ENCODE data around the gene OXGR1. TPM values are rescaled to one million over a fixed set of nuclear protein-coding genes. Genes with fewer than 3 reads are reported as not detected.

The OXGR1 gene
- total RNA-seq, 6 experiments from 2014 or later, result not detected

- intact Hi-C loops (cut with DNase I), result no loop called here
- WGBS (ENCODE audit: insufficient coverage, low coverage, low lambda C conversion rate, missing lambda C conversion rate), result 50% methylated on average over 2 of the region's 2 CpGs
Measured at GRCh38 chr13:97003071-97003470, 8.8 kb upstream of the OXGR1 start.

GRCh38 chr13:97002581-97002980 lies 8.3 kb upstream of the OXGR1 start:
- Histone ChIP-seq H3K4me3 (no peak overlapping the region), H3K9me3 (no peaks in the 10 kb centered on the region), H3K27ac (no peak overlapping the region), H3K27me3 (no peaks in the 10 kb centered on the region), H3K36me3 (no peaks in the 10 kb centered on the region), H3K4me1 (no peaks in the 10 kb centered on the region)
- TF ChIP-seq CTCF (IDR thresholded peaks at IDR 0.05), result no peak
- intact Hi-C loops (cut with DNase I), result no loop called here
- no peak for ATAC-seq
- DNase-seq, result no peak
- 25% methylated on average over 2 of the region's 2 CpGs for WGBS (ENCODE audit: insufficient coverage, low coverage, low lambda C conversion rate, missing lambda C conversion rate)

More at GRCh38 chr13:97003071-97003470, 8.8 kb upstream of the OXGR1 start:
- Histone ChIP-seq H3K9me3 (no peaks in the 10 kb centered on the region), H3K4me1 (no peaks in the 10 kb centered on the region), H3K27ac (no peak overlapping the region), H3K4me3 (no peak overlapping the region), H3K36me3 (no peaks in the 10 kb centered on the region), H3K27me3 (no peaks in the 10 kb centered on the region)
- DNase-seq (no peak), ATAC-seq (no peak)
- TF ChIP-seq POLR2A (IDR thresholded peaks at IDR 0.05) (no peak), CTCF (IDR thresholded peaks at IDR 0.05) (no peak)

GRCh38 chr13:97001636-97002035 lies 7.4 kb upstream of the OXGR1 start:
- Histone ChIP-seq H3K9me3 (no peaks in the 10 kb centered on the region), H3K27me3 (no peaks in the 10 kb centered on the region), H3K27ac (no peak overlapping the region), H3K36me3 (no peaks in the 10 kb centered on the region), H3K4me1 (no peaks in the 10 kb centered on the region), H3K4me3 (no peak overlapping the region)
- ATAC-seq, result no peak
- intact Hi-C loops (cut with DNase I), result no loop called here
- DNase-seq, result no peak
- 38% methylated on average over 6 of the region's 6 CpGs for WGBS (ENCODE audit: insufficient coverage, low coverage, low lambda C conversion rate, missing lambda C conversion rate)
- TF ChIP-seq CTCF (IDR thresholded peaks at IDR 0.05) (no peak), POLR2A (IDR thresholded peaks at IDR 0.05) (no peak)

GRCh38 chr13:97000295-97000925 lies 6.1 kb upstream of the OXGR1 start:
- ATAC-seq (no peak), DNase-seq (no peak)
- Histone ChIP-seq H3K4me1 (no peaks in the 10 kb centered on the region), H3K4me3 (no peak overlapping the region), H3K36me3 (no peaks in the 10 kb centered on the region), H3K9me3 (no peaks in the 10 kb centered on the region), H3K27me3 (peaks cover 0 to 4% of the 10 kb centered on the region in 2 donors), H3K27ac (no peak overlapping the region)
- TF ChIP-seq POLR2A (IDR thresholded peaks at IDR 0.05) (no peak), CTCF (IDR thresholded peaks at IDR 0.05) (no peak)
- intact Hi-C loops (cut with DNase I), result no loop called here
- WGBS (ENCODE audit: insufficient coverage, low coverage, low lambda C conversion rate, missing lambda C conversion rate), result 50% methylated on average over 5 of the region's 5 CpGs

All from right lobe of liver (tissue), 6 donors.